GM21515 (cell line): ENCODE measurements around the gene EGFL7.

ENCODE experiments used
- ATAC-seq: cut with Tn5 transposase; IDR thresholded peaks from one replicate; pipeline ENCODE4 v1.9.1; 2021; ENCODE audit not compliant: unreplicated experiment

Gene EGFL7

GRCh38 chr9:136643596-136644342, 18.9 kb upstream of the EGFL7 start:
- ATAC-seq, result no peak

GRCh38 chr9:136644343-136644592, 18.4 kb upstream of the EGFL7 start:
- ATAC-seq, result no peak

- ATAC-seq, result no peak
Measured at GRCh38 chr9:136644593-136645351, 17.9 kb upstream of the EGFL7 start.

- no peak for ATAC-seq
Measured at GRCh38 chr9:136645352-136645902, 17.3 kb upstream of the EGFL7 start.

GRCh38 chr9:136645903-136646754, 16.6 kb upstream of the EGFL7 start:
- no peak for ATAC-seq

- no peak for ATAC-seq
Measured at GRCh38 chr9:136646827-136647711, 15.6 kb upstream of the EGFL7 start.

- no peak for ATAC-seq
Measured at GRCh38 chr9:136648751-136649150, 14.0 kb upstream of the EGFL7 start.

- ATAC-seq, result no peak
Measured at GRCh38 chr9:136650021-136650420, 12.7 kb upstream of the EGFL7 start.

GRCh38 chr9:136650648-136651047, 12.1 kb upstream of the EGFL7 start:
- ATAC-seq, result no peak

- ATAC-seq, result no peak
Measured at GRCh38 chr9:136651860-136652259, 10.9 kb upstream of the EGFL7 start.

GRCh38 chr9:136653323-136654079, 9.2 kb upstream of the EGFL7 start:
- ATAC-seq, result no peak

GRCh38 chr9:136654820-136655535, 7.7 kb upstream of the EGFL7 start:
- no peak for ATAC-seq

- ATAC-seq, result no peak
Measured at GRCh38 chr9:136655536-136656182, 7.1 kb upstream of the EGFL7 start.

- ATAC-seq, result no peak
Measured at GRCh38 chr9:136656183-136656738, 6.5 kb upstream of the EGFL7 start.

GRCh38 chr9:136656795-136657611, 5.7 kb upstream of the EGFL7 start:
- no peak for ATAC-seq

GRCh38 chr9:136657974-136658848, 4.5 kb upstream of the EGFL7 start:
- ATAC-seq, result no peak
